GM19023 (cell line): ENCODE measurements around the gene NIPAL4.
A peak's percentile ranks its signal among the peaks of the same experiment; 100 is the strongest.

Source experiments
- ATAC-seq: cut with Tn5 transposase; IDR thresholded peaks from one replicate; pipeline ENCODE4 v1.9.1; 2021; ENCODE audit warnings: mild to moderate bottlenecking, moderate library complexity; ENCODE audit not compliant: unreplicated experiment

NIPAL4 gene

GRCh38 chr5:157484768-157485167 lies 24.8 kb downstream of the NIPAL4 start:
- no peak for ATAC-seq

GRCh38 chr5:157485340-157485739 lies 25.3 kb downstream of the NIPAL4 start:
- no peak for ATAC-seq

DNA sequence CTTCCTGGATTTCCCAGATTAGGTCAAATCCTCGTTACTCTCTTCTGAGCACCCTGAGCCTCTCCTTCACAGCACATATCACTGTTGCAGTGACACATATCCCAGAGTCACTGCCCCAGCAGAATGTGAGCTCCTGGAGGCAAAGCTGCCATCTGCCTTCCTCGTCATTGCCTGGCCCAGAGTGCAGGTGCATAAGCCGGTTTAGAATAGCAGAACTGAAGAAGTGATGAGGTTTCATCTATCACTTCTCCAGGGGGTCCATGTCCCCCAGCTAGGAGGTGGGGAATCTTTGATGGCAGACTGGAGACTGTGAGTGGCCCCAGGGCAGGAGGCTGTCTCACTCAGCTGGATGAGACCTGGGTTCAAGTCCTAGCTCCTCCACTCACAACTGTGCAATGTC lies 25.8 kb downstream of the NIPAL4 start:
- peak; percentile 34 for ATAC-seq

- peak; percentile 47 for ATAC-seq
Observed at GRCh38 chr5:157486221-157486681, 26.2 kb downstream of the NIPAL4 start.

- peak; percentile 59 for ATAC-seq
Observed at GRCh38 chr5:157486861-157487260, 26.8 kb downstream of the NIPAL4 start.

DNA sequence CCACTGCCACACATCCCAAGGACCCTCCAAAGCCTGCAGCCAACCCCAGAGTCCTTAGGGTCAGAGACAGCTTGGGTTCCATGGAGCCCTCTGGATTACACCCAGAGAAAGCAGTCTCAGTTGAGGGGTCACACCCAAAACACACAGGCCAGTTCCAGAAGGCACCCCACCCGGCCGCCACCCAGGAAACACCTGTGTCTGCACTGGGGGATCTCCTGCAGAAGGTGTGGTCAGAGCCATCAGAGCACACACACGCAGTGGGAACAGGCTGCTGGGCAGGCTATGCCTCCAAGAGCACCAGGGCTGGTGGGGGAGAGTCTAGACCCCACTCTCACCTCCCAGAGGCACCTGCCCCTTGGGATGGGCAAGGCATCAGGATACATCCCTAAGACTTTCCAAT lies 27.3 kb downstream of the NIPAL4 start:
- peak; percentile 58 for ATAC-seq

DNA sequence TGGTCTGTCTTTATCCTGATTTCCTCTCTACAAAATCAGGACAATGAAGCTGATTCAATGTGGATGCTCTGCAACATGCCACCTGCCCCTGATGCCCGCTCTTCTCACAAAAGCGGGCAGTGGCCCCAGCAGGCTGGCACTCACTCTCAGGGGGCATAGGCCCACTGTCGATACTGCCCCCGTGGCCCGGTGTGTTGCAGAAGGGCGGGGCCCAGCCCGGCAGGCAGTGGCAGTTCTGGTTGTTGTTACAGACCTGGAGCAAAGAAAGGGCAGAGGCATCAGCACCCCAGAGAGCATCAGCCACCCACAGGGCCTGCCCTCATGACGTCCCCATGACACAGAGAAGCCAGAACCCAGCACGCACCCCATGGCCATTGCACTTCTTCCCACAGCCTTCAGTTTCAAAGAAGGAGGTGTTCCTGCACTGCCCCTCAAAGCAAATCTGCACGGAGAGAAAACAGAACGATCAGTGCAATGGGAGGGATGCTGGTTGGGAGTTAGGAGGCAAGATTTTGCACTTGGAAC lies 31.5 kb downstream of the NIPAL4 start:
- no peak for ATAC-seq

DNA sequence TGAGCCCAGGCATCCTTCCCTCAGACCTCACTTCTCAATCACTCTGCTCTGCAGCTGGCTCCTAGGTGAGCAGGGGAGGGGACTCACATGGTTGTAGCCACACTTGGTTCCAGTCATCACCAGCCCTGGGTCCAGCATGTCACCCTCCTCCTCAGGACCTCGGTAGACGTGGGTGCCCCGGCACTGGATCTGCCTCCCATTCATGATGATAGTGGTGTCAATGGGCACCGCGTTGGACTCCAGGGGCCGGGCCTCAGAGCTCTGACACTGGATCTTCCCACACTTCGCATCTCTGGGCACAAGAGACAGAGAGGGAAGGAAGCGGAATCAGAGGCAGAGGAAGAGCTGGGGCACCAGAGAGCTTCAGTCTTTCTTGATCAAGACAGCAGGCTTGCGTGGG lies 32.9 kb downstream of the NIPAL4 start:
- ATAC-seq = no peak

- no peak for ATAC-seq
Observed at GRCh38 chr5:157494178-157494832, 34.3 kb downstream of the NIPAL4 start.

GRCh38 chr5:157496864-157497263 lies 36.9 kb downstream of the NIPAL4 start:
- ATAC-seq = no peak

DNA sequence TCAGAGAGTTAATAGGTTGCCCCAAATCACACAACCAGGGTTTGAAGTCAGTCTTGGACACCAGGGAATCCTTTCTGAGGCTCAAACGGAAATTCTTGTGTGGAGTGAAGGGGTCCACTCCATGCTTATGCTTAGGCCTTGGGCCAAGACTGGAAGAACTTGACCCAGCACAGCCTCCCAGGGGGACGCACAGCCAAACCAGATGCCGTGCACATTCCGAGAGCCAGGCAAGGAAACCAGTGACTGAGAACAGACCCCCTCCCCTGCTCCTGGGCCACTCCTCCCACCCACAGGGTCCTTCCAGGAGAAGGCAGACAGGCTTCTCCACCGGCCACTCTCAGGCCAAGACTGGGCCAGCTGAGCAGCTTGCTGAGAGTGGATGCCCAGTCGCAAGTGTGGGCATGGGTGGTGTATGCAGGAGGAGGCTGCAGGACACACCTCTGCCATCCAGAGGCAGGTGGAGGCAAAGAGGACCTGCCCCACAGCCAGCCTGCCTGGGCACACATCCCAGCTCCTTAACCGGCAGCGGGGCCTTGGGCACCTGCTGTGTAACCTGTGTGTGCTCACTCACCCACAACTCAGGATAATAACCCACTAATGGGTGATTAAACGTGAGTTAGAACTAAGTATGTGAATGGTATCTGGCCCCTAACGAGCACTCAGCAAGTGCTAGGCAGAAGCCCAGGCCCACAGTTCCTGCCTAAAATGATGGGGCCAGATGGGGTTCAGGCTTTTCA lies 38.0 kb downstream of the NIPAL4 start:
- no peak for ATAC-seq

DNA sequence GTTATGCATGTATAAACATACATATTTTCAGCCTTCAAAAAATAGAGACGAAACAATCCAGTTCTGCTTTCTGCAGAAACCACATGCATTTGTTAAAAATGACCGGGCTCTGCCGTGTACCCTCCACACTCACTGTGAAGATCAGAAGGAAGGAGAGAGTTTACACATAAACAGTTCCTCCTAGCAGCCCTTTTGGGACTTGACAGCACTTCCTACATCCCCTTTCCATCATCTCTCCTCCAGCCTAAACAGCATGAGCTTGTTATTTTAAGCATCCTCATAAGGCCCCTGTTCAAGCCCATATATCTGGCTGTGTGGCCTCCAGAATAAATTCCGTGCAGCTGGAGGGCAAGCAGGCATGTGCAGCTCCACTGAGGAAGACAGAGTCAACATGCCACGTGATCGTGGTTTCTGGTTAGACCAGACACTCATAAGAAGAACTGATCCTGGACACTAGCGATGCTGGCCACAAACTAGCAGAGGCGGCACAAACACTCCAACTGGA lies 42.2 kb downstream of the NIPAL4 start:
- peak; percentile 68 for ATAC-seq

GRCh38 chr5:157504053-157504452 lies 44.0 kb downstream of the NIPAL4 start:
- no peak for ATAC-seq

- no peak for ATAC-seq
Observed at GRCh38 chr5:157505496-157505895, 45.5 kb downstream of the NIPAL4 start.

GRCh38 chr5:157506066-157506590 lies 46.1 kb downstream of the NIPAL4 start:
- no peak for ATAC-seq

DNA sequence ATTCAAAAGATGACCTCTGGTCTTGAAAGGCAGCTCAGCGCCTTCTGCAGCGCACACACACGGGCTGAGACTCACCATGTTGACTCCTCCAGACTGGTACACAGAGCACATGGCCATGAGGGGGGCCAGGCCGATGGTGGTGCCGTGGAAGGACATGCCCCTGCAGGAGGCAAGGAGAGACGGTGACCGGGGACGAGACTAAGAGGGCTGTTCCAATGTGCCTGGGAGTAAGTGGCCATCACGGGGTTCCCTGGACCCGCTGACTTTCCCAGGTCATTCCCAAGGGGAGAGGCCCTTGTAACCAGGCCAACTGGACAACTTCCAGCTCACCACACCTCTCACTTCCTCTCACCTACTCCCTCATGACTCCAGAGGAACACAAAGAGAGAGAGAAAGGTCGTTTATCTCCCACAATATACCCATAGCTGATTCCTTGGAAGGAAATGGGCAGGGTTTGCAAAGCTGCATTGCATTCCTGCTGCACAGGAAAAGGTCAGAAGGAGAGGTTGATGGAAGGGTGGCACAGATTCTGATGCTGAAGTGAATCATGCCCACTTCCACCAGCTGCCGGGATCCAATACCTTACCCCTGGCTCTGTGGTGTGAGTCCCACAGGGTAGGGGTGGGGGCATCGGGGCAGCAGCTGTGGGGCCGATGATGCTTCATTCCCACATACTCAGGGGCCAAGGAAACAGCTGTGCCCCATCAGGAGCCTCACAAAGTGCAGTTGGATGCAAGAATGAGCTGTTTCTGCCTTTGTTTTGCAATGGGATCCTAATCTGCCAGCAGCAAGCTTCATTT lies 47.2 kb downstream of the NIPAL4 start:
- ATAC-seq = no peak

GRCh38 chr5:157509093-157509492 lies 49.1 kb downstream of the NIPAL4 start:
- ATAC-seq = no peak

DNA sequence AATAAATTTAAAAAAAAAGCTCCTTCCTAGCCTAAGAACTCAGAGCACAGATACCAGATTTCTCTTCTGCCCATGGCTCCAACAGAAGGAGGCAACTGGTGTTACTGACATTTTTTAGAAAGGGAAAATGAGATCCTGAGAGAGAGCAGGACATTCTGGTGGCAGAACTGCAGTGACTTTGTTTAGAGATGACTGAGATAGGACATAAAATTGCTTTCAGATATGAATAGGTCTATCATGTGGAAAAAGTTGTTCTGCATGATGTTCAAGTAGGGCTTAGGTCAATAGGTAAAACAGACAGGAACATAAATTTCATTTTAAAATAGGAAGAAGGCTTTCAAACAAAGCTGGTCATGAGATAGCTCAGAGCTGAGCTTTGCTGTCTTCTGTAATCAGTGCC lies 49.6 kb downstream of the NIPAL4 start:
- no peak for ATAC-seq

DNA sequence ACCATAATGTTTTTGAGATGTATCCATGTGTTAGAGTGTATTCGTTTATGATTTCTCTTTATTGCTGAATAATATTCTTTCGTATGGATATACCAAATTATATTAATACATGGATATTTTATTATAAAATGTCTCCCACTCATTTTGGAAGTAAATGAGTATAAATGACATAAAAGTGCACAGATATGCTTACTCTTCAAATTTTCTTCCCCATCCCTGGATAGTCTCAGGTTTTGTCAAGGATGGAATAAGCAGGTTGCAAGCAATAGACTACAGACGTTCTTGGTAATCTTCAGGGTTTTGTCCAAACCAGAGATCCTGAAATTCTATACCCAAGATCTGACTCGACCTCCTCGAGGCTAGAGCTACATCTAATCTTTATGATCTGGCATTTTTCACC lies 50.7 kb downstream of the NIPAL4 start:
- no peak for ATAC-seq

- no peak for ATAC-seq
Observed at GRCh38 chr5:157511651-157512644, 51.9 kb downstream of the NIPAL4 start.
